Ascending aorta (tissue), 2 donors: Measurements from ENCODE around the gene MYO1D. TPM values are rescaled to one million over a fixed set of nuclear protein-coding genes. Genes with fewer than 3 reads are reported as not detected.

Source experiments
- DNase-seq, 2 donors: peaks; one replicate each; pipeline ENCODE4 v3.0.0-alpha.2; 2019; ENCODE audit warnings: low spot score in 2 of 2
- H3K27ac ChIP-seq, 2 donors: fragments of 200-600 bp; sonication (generic); one replicate each; pipeline ENCODE4 v1.5.1; 2016 to 2017; ENCODE audit warnings: mild to moderate bottlenecking in 1 of 2
- H3K27me3 ChIP-seq: fragments of 200-600 bp; sonication (generic); one replicate; pipeline ENCODE4 v1.5.1; 2017
- H3K36me3 ChIP-seq, 2 donors: fragments of 200-600 bp; sonication (generic); one replicate each; pipeline ENCODE4 v1.5.1; 2016
- H3K4me1 ChIP-seq, 2 donors: fragments of 200-600 bp; sonication (generic); one replicate each; pipeline ENCODE4 v1.5.1; 2016 to 2017; ENCODE audit warnings: mild to moderate bottlenecking in 1 of 2
- H3K4me3 ChIP-seq, 2 donors: fragments of 200-600 bp; sonication (generic); one replicate each; pipeline ENCODE4 v1.5.1; 2016 to 2017; ENCODE audit warnings: mild to moderate bottlenecking in 1 of 2
- H3K9me3 ChIP-seq, 2 donors: fragments of 200-600 bp; sonication (generic); one replicate each; pipeline ENCODE4 v1.5.1; 2016
- CTCF ChIP-seq, 3 experiments: fragments of 200-600 bp in 2 of 3; fragments of 450-650 bp in 1 of 3; sonication (generic) in 2 of 3; IDR thresholded peaks; one replicate each; pipeline ENCODE4 v1.5.1; 2016 to 2019; ENCODE audit warnings: antibody characterized with exemption in 3 of 3, mild to moderate bottlenecking in 1 of 3, moderate library complexity in 1 of 3
- intact Hi-C: fragments of 100-400 bp; cut with DNase I; formaldehyde crosslinking; loops from one replicate; pipeline ENCODE4 v1.15.1; 2023
- total RNA-seq: library from RNA; depleted of rRNA; stranded (reverse); fragments of >200 nt; gene quantifications from one replicate; pipeline ENCODE4 v1.1.0, GENCODE V29; 2016

Gene MYO1D
- total RNA-seq, 1 donor from 2014 or later, result 105 TPM

DNA sequence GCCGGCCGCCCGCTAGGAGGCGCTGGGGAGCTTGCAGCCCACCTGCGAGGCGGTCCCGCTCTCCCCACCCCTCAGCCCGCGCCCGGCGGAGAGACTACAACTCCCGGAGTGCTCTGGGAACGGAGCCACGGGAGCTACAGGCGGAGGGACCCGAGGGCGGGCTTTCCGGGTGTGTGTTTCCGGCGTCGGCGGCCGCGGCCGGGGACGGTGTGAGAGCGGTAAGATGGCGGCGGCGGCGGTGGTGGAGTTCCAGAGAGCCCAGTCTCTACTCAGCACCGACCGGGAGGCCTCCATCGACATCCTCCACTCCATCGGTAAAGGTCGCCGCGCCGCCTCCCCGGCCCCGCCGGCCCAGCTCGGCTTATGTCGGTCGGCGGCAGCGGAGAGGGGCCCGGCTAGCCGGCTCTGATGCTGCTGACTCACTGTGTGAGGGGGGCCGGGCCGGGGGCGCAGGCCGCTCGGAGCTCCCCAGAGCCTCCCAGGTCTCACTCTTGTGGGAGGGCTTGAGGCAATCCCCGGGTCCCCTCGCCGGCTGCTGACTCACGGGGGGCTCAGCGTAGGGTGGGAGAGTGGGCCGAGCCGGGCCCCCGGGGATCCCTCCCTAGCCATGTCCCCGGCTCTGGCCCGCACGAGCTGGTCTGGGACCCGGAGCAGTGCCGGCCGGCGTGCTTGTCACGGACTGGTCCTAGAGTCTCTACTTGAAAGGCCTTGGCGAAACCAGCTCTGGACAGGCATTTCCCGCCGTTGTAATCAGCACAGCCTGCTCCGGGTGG lies 432.4 kb downstream of the MYO1D start, which contains the start of gene PSMD11:
Gene PSMD11 (plus strand): TSS at position 210 of the 773 bp plus-strand sequence. CDS start 14 bp downstream, at position 224.
- Histone ChIP-seq H3K4me3 (peak within 1 kb of the TSS; percentile 94 to 99), H3K27ac (peak within 1 kb of the TSS; percentile 81 to 83), H3K27me3 (no peaks in the 10 kb centered on the region), H3K9me3 (no peaks in the 10 kb centered on the region), H3K4me1 (peaks cover 9 to 10% of the 10 kb centered on the region in 2 donors), H3K36me3 (peaks cover 13 to 14% of the 10 kb centered on the region in 2 donors)
- intact Hi-C loops, result no loop called here
- DNase-seq, result peak; percentile 93 to 99
- TF ChIP-seq CTCF (IDR thresholded peaks at IDR 0.05), result peak; percentile 83 to 95 (median 95)

DNA sequence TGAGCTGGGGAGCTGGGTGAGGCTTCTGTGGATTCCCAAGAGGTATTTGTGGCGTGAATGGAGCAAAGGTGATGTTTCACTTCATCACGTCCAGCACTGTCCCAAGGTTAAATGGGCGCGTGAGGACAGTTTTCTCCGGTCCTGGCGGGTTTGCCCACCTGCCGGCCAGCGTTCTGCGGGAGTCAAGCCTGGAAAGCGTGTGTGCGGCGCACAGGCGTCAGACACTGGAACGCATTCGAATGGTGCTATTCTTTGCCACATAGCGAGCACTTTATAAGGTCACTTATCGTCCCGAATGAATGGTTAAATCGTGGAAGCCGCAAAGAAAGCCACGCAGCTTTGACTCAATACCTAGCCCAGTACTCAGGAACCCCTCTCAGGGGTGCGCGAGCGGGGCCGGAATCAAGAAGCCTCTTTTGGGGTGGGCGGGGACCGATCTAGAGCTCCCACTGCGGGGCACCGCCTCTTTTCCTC lies 433.1 kb downstream of the MYO1D start:
- H3K27me3 ChIP-seq, result no peaks in the 10 kb centered on the region
- no peaks in the 10 kb centered on the region for H3K9me3 ChIP-seq
- peak overlapping the region; percentile 94 to 99 for H3K4me3 ChIP-seq
- intact Hi-C loops, result no loop called here
- peaks cover 6 to 8% of the 10 kb centered on the region in 2 donors for H3K36me3 ChIP-seq
- H3K4me1 ChIP-seq, result peaks cover 9 to 10% of the 10 kb centered on the region in 2 donors
- TF ChIP-seq CTCF (IDR thresholded peaks at IDR 0.05), result no peak
- H3K27ac ChIP-seq, result no peak overlapping the region
- DNase-seq, result no peak

Other genes starting within 250 kb of the MYO1D start
- 50.6 TPM for gene TMEM98, start 51.0 kb upstream of the MYO1D start, total RNA-seq
- not detected for gene SPACA3, start 114.7 kb upstream of the MYO1D start, total RNA-seq